Memory B cell (primary cell): ENCODE data around the gene TUFT1.
"Not testable (repeated sequence)": the region's sequence is repeated elsewhere in the genome, so short reads cannot be mapped to it uniquely, and the experiment has no call there.

Experiments used
- ATAC-seq: fragments of 150-1000 bp; cut with Tn5 transposase; 2 replicates; pipeline ENCODE4 v1.10.0; 2021; ENCODE audit warnings: low read depth, mild to moderate bottlenecking, moderate library complexity
- DNase-seq, 2 donors: peaks; one replicate each; pipeline ENCODE4 v3.0.0; 2022; ENCODE audit warnings: low spot score in 2 of 2
- H3K27ac Mint-ChIP-seq: one replicate; pipeline ENCODE4 v1.8.0; 2022; ENCODE audit warnings: mild to moderate bottlenecking, moderate library complexity, mixed read lengths
- H3K27me3 Mint-ChIP-seq: one replicate; pipeline ENCODE4 v1.8.0; 2022; ENCODE audit warnings: mixed read lengths
- H3K36me3 Mint-ChIP-seq: one replicate; pipeline ENCODE4 v1.8.0; 2022; ENCODE audit warnings: mild to moderate bottlenecking, mixed read lengths
- H3K4me1 Mint-ChIP-seq: one replicate; pipeline ENCODE4 v1.8.0; 2022; ENCODE audit warnings: mixed read lengths
- H3K4me3 Mint-ChIP-seq: one replicate; pipeline ENCODE4 v1.8.0; 2022; ENCODE audit warnings: mild to moderate bottlenecking, moderate library complexity, mixed read lengths
- H3K9me3 Mint-ChIP-seq: one replicate; pipeline ENCODE4 v1.8.0; 2022; ENCODE audit warnings: mixed read lengths

The TUFT1 gene

DNA sequence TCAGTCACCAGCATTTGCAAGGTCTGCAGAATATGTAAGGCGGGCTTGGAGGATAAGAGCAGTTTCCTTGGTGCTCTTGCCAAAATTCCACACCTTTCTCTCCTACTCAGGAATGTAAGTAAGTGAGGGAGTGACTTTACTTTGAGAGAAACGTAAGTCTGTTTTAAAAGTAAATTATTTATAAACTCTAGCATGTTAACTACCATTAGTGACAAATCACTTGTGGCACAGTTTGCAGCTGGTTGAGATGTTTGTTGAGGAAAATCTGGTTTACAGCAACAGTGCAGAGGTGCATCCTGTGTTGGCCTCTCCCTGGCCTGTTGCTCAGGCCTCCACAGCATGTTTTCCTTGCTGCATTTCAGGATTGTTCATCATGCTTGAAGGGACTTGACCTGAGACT, 20.4 kb upstream of the TUFT1 start:
- DNase-seq = no peak
- no peaks in the 10 kb centered on the region for H3K36me3 Mint-ChIP-seq

DNA sequence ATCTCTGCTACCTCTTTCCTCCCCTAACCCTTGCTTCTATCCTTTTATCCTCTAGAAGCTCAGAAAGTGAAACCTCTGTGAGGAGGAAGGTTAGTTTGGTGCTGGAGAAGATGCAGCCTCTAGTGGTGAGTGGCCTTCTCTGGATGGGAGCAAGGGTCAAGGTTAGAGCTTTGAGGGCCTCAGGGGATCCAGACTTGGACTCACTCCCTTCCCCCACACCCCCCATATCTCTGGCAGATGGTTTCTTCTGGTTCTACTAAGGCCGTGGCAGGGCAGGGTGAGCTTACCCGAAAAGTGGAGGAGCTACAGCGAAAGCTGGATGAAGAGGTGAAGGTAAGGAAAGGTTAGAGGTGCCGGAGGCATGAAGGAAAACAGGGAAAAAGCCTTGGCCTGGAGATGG, 19.8 kb upstream of the TUFT1 start:
- H3K9me3 Mint-ChIP-seq = no peaks in the 10 kb centered on the region
- no peak for DNase-seq
- H3K27ac Mint-ChIP-seq = no peak overlapping the region
- H3K27me3 Mint-ChIP-seq = peaks cover 3% of the 10 kb centered on the region
- H3K4me1 Mint-ChIP-seq = no peaks in the 10 kb centered on the region
- ATAC-seq = no peak
- no peak overlapping the region for H3K4me3 Mint-ChIP-seq
- no peaks in the 10 kb centered on the region for H3K36me3 Mint-ChIP-seq

More for the DNA sequence above, 20.4 kb upstream of the TUFT1 start:
- no peak for ATAC-seq
- Mint-ChIP-seq H3K27ac (no peak overlapping the region), H3K9me3 (no peaks in the 10 kb centered on the region), H3K4me3 (no peak overlapping the region), H3K4me1 (no peaks in the 10 kb centered on the region), H3K27me3 (peaks cover 3% of the 10 kb centered on the region)

DNA sequence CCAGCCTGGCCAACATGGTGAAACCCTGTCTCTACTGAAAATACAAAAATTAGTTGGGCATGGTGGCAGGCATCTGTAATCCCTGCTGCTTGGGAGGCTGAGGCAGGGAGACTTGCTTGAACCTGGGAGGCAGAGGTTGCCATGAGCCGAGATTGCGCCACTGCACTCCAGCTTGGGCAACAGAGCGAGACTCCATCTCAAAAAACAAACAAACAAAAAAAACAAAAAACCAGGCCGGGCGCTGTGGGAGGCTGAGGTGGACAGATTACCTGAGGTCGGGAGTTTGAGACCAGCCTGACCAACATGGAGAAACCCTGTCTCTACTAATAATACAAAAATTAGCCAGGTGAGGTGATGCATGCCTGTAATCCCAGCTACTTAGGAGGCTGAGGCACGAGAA, 17.7 kb upstream of the TUFT1 start:
- H3K9me3 Mint-ChIP-seq, H3K4me3 Mint-ChIP-seq, H3K4me1 Mint-ChIP-seq, H3K27me3 Mint-ChIP-seq, DNase-seq, H3K27ac Mint-ChIP-seq, ATAC-seq, H3K36me3 Mint-ChIP-seq: not testable (repeated sequence)

DNA sequence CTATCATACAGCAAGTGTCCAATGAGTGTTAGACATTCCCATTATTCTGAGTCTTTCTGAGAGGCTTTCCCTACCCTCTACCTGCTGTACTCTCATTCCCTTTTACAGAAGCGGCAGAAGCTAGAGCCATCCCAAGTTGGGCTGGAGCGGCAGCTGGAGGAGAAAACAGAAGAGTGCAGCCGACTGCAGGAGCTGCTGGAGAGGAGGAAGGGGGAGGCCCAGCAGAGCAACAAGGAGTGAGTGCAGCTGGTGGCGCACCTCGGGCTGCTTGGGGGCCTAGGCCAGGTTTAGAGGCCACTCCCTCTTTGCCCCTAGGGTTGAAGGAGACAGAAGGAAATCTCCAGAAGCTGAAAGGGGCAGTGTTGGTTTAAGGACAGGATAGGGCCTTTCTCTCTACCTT, 16.8 kb upstream of the TUFT1 start:
- H3K27ac Mint-ChIP-seq = no peak overlapping the region
- H3K4me1 Mint-ChIP-seq = no peaks in the 10 kb centered on the region
- no peak for DNase-seq
- H3K27me3 Mint-ChIP-seq = peaks cover 3% of the 10 kb centered on the region
- no peak for ATAC-seq
- no peaks in the 10 kb centered on the region for H3K36me3 Mint-ChIP-seq
- no peak overlapping the region for H3K4me3 Mint-ChIP-seq
- no peaks in the 10 kb centered on the region for H3K9me3 Mint-ChIP-seq

DNA sequence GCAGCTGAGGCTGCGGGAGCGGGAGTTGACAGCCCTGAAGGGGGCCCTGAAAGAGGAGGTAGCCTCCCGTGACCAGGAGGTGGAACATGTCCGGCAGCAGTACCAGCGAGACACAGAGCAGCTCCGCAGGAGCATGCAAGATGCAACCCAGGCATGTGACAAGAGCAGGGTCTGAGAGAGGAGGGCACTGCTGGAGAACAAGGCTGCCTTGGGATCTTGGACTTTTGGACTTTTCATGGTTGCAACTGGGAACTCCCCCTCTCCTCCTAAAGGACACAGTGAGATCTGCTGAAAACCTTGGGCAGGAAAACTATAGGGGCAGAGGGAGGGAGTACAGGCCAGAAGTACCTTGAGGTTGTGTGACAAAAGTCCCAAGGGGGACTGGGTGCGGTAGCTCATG, 15.4 kb upstream of the TUFT1 start:
- H3K27me3 Mint-ChIP-seq = peaks cover 3% of the 10 kb centered on the region
- H3K4me1 Mint-ChIP-seq = no peaks in the 10 kb centered on the region
- ATAC-seq (no peak), DNase-seq (no peak)
- H3K4me3 Mint-ChIP-seq = no peak overlapping the region
- no peak overlapping the region for H3K27ac Mint-ChIP-seq
- no peaks in the 10 kb centered on the region for H3K36me3 Mint-ChIP-seq
- no peaks in the 10 kb centered on the region for H3K9me3 Mint-ChIP-seq

DNA sequence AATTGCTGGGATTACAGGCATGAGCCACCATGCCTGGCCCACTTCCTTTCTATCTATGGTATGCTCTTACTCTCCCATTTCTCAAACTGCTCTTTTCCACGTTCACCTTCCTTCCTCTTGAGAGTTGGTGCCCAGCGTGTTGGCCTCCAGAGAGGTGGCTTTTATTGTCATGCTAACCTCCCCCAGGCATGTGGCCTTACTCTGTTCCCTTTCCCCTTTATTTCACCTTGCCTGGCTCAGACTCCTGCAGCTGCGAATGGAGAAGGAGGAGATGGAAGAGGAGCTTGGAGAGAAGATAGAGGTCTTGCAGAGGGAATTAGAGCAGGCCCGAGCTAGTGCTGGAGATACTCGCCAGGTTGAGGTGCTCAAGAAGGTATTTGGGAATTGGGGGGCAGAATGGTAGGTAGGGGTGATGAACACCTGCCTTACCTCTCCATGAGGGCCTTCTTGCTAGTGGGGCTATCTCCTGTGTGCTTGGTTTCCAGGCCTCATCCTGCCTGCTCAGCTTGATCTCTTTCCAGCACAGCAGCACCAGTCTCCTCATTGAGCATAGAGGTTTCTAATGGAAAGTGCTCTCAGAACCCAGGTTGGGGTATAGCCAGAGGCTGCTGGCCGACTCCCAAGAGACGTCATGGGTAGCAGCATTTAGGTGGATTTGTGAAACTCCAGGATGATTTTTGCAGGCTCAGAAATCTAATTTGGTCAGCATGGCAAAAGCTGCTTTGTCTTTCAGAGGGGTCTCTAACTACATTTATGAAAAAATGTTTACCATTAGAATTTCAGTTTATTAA, 13.2 kb upstream of the TUFT1 start:
- Mint-ChIP-seq H3K4me1 (no peaks in the 10 kb centered on the region), H3K27ac (no peak overlapping the region), H3K9me3 (no peaks in the 10 kb centered on the region), H3K4me3 (no peak overlapping the region), H3K27me3 (peaks cover 3% of the 10 kb centered on the region), H3K36me3 (no peaks in the 10 kb centered on the region)
- DNase-seq (no peak), ATAC-seq (no peak)

DNA sequence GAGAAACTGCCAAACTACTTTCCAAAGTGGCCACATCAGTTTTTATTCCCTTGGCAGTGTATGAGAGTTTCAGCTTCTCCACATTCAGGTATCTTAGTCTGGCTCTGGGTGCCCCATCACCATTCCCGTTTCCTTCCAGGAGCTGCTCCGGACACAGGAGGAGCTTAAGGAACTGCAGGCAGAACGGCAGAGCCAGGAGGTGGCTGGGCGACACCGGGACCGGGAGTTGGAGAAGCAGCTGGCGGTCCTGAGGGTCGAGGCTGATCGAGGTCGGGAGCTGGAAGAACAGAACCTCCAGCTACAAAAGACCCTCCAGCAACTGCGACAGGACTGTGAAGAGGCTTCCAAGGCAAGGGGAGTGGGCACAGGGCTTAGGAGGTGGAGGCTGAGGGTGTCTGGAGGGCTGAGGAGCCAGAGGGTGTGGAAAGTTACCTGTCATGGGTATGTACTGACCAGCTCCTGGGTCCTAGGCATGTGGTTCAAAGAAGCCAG, 10.9 kb upstream of the TUFT1 start:
- no peaks in the 10 kb centered on the region for H3K36me3 Mint-ChIP-seq
- H3K27ac Mint-ChIP-seq = no peak overlapping the region
- no peak overlapping the region for H3K4me3 Mint-ChIP-seq

GRCh38 chr1:151529781-151530180, 10.3 kb upstream of the TUFT1 start:
- DNase-seq = no peak
- no peak for ATAC-seq
- H3K36me3 Mint-ChIP-seq = no peaks in the 10 kb centered on the region
- H3K27ac Mint-ChIP-seq = no peak overlapping the region
- no peak overlapping the region for H3K4me3 Mint-ChIP-seq
- no peaks in the 10 kb centered on the region for H3K9me3 Mint-ChIP-seq
- peaks cover 2% of the 10 kb centered on the region for H3K27me3 Mint-ChIP-seq
- H3K4me1 Mint-ChIP-seq = no peaks in the 10 kb centered on the region

More for the DNA sequence above, 10.9 kb upstream of the TUFT1 start:
- no peak for ATAC-seq
- Mint-ChIP-seq H3K27me3 (peaks cover 2% of the 10 kb centered on the region), H3K4me1 (no peaks in the 10 kb centered on the region), H3K9me3 (no peaks in the 10 kb centered on the region)
- DNase-seq = no peak

DNA sequence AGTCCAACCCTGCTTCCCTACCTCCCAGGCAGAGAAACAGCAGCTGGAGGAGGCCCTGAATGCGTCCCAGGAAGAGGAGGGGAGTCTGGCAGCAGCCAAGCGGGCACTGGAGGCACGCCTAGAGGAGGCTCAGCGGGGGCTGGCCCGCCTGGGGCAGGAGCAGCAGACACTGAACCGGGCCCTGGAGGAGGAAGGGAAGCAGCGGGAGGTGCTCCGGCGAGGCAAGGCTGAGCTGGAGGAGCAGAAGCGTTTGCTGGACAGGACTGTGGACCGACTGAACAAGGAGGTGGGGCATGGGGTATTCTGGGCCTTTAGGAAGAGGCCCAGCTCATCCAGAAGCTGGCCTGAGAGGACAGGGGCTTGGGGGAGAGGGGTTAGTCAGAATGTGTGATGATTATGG, 9.6 kb upstream of the TUFT1 start:
- Mint-ChIP-seq H3K36me3 (no peaks in the 10 kb centered on the region), H3K27me3 (peaks cover 3% of the 10 kb centered on the region), H3K9me3 (no peaks in the 10 kb centered on the region), H3K4me1 (no peaks in the 10 kb centered on the region), H3K4me3 (no peak overlapping the region), H3K27ac (no peak overlapping the region)
- ATAC-seq = no peak
- no peak for DNase-seq

DNA sequence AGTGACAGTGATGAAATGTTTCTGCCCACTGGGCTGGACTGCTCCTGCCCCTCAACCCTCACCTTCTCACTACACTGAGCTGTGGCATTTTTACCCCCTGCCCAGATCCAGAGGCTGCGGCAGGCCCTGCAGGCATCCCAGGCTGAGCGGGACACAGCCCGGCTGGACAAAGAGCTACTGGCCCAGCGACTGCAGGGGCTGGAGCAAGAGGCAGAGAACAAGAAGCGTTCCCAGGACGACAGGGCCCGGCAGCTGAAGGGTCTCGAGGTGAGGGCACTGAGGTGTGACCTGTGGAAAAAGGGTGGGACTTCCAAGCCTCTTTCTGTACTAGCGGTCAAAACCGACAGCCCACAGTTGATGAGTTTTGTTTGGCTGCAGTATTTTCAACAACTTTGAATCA, 6.2 kb upstream of the TUFT1 start:
- no peak overlapping the region for H3K27ac Mint-ChIP-seq
- peaks cover 3% of the 10 kb centered on the region for H3K27me3 Mint-ChIP-seq
- no peaks in the 10 kb centered on the region for H3K9me3 Mint-ChIP-seq
- DNase-seq (no peak), ATAC-seq (no peak)
- no peaks in the 10 kb centered on the region for H3K4me1 Mint-ChIP-seq
- H3K36me3 Mint-ChIP-seq = no peaks in the 10 kb centered on the region
- H3K4me3 Mint-ChIP-seq = no peak overlapping the region

GRCh38 chr1:151534662-151535278, 5.3 kb upstream of the TUFT1 start:
- Mint-ChIP-seq H3K36me3 (no peaks in the 10 kb centered on the region), H3K9me3 (no peaks in the 10 kb centered on the region), H3K4me1 (peaks cover 2% of the 10 kb centered on the region), H3K27ac (no peak overlapping the region), H3K27me3 (peaks cover 2% of the 10 kb centered on the region), H3K4me3 (no peak overlapping the region)
- ATAC-seq = peak; percentile 77
- DNase-seq = peak; percentile 61 to 74

DNA sequence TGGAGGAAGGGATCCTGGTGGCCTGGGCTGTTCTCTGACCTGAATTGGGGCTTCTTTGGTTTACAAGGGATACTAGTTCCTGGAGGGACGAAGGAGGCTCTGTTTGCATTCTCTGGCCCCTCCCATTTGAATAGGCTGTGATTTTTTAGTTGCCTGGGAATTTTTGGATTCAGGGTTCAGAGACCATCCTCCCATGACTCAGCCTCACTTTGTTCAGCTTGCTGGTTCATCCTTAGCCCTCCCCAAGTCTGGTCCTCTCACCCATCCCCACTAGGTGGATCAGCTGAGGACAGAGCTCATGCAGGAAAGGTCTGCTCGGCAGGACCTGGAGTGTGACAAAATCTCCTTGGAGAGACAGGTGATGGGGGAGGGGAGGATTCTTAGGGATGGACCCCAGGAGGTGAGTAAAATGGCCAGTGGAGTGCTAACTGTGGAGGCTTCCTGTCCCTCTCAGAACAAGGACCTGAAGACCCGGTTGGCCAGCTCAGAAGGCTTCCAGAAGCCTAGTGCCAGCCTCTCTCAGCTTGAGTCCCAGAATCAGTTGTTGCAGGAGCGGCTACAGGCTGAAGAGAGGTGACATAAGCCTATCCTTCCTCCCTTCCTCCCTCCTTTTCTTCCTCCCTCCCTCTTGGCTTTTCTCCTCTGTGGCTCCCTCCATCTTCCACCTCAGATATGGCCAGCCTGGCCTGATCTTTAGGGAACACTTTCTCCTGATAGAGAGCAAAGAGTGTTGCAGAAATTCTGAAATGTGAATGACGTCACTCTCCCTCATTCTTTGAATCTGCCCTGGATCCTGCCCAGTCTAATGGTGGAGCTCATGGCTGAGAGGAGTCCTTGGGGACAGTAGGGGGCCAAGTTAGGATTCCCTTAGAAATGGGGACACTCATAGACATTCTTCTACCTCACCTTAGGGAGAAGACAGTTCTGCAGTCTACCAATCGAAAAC, 4.5 kb upstream of the TUFT1 start:
- Mint-ChIP-seq H3K27ac (no peak overlapping the region), H3K4me3 (no peak overlapping the region), H3K36me3 (no peaks in the 10 kb centered on the region), H3K4me1 (peaks cover 4% of the 10 kb centered on the region), H3K9me3 (no peaks in the 10 kb centered on the region), H3K27me3 (peaks cover 2% of the 10 kb centered on the region)
- DNase-seq (no peak), ATAC-seq (no peak)

- ATAC-seq = no peak
- peaks cover 12% of the 10 kb centered on the region for H3K4me1 Mint-ChIP-seq
- H3K9me3 Mint-ChIP-seq = no peaks in the 10 kb centered on the region
- no peaks in the 10 kb centered on the region for H3K36me3 Mint-ChIP-seq
- no peak overlapping the region for H3K27ac Mint-ChIP-seq
- no peak for DNase-seq
- H3K27me3 Mint-ChIP-seq = peaks cover 2% of the 10 kb centered on the region
- H3K4me3 Mint-ChIP-seq = no peak overlapping the region
These were observed 3.6 kb upstream of the TUFT1 start for GRCh38 chr1:151536499-151536898.

GRCh38 chr1:151537112-151537511, 3.0 kb upstream of the TUFT1 start:
- ATAC-seq = no peak
- Mint-ChIP-seq H3K36me3 (no peaks in the 10 kb centered on the region), H3K27me3 (peaks cover 2% of the 10 kb centered on the region), H3K4me3 (no peak overlapping the region), H3K4me1 (peaks cover 12% of the 10 kb centered on the region), H3K27ac (no peak overlapping the region), H3K9me3 (no peaks in the 10 kb centered on the region)
- no peak for DNase-seq
